GM23338 (cell line): Measurements from ENCODE around the gene ZNRF2. TPM values are rescaled to one million over a fixed set of nuclear protein-coding genes. Genes with fewer than 3 reads are reported as not detected.

Experiments used
- ATAC-seq: fragments of 200-7000 bp; cut with Tn5 transposase; 3 replicates; pipeline ENCODE4 v1.9.1; 2020
- DNase-seq: peaks from one replicate; pipeline ENCODE4 v3.0.0-alpha.2; 2015; ENCODE audit warnings: low spot score
- H2AFZ ChIP-seq: fragments of 200-600 bp; sonication (generic); 2 replicates; pipeline ENCODE4 v1.8.0; 2016; ENCODE audit warnings: antibody characterized with exemption, mild to moderate bottlenecking, moderate library complexity
- H3F3A ChIP-seq: fragments of 200-600 bp; sonication (generic); replicated peaks from 2 replicates; pipeline ENCODE4 v1.8.0; 2017; ENCODE audit warnings: antibody characterized with exemption, mixed run types, low read depth
- H3K27ac ChIP-seq: fragments of 200-600 bp; sonication (generic); 2 replicates; pipeline ENCODE4 v1.6.1; 2016; ENCODE audit warnings: low read depth
- H3K27me3 ChIP-seq: fragments of 200-600 bp; sonication (generic); 2 replicates; pipeline ENCODE4 v1.8.0; 2016; ENCODE audit warnings: mild to moderate bottlenecking, mixed run types, moderate library complexity; ENCODE audit not compliant: insufficient read depth
- H3K36me3 ChIP-seq: fragments of 200-600 bp; sonication (generic); 2 replicates; pipeline ENCODE4 v1.8.0; 2016; ENCODE audit warnings: mild to moderate bottlenecking; ENCODE audit not compliant: insufficient read depth
- H3K4me1 ChIP-seq: fragments of 200-600 bp; sonication (generic); 2 replicates; pipeline ENCODE4 v1.8.0; 2016; ENCODE audit warnings: mild to moderate bottlenecking, moderate library complexity; ENCODE audit not compliant: insufficient read depth
- H3K4me2 ChIP-seq: fragments of 200-600 bp; sonication (generic); 2 replicates; pipeline ENCODE4 v1.7.1; 2017; ENCODE audit warnings: mixed run types
- H3K4me3 ChIP-seq: fragments of 200-600 bp; sonication (generic); 2 replicates; pipeline ENCODE4 v1.6.1; 2016; ENCODE audit warnings: mixed run types
- H3K79me2 ChIP-seq: fragments of 200-600 bp; sonication (generic); replicated peaks from 2 replicates; pipeline ENCODE4 v1.8.0; 2017; ENCODE audit warnings: mild to moderate bottlenecking; ENCODE audit not compliant: insufficient read depth
- H3K9me2 ChIP-seq: fragments of 200-600 bp; sonication (generic); 2 replicates; pipeline ENCODE4 v1.8.0; 2017; ENCODE audit not compliant: insufficient read depth
- H4K20me1 ChIP-seq: fragments of 200-600 bp; sonication (generic); replicated peaks from 2 replicates; pipeline ENCODE4 v1.8.0; 2017; ENCODE audit warnings: mild to moderate bottlenecking; ENCODE audit not compliant: insufficient read depth
- H3K27ac Mint-ChIP-seq: 2 replicates; pipeline ENCODE4 v1.8.0; 2020; ENCODE audit warnings: inconsistent platforms, mild to moderate bottlenecking, moderate library complexity, mixed read lengths
- H3K27me3 Mint-ChIP-seq: 3 replicates; pipeline ENCODE4 v1.8.0; 2022; ENCODE audit warnings: low read depth, mild to moderate bottlenecking, moderate library complexity, mixed read lengths, inconsistent platforms; ENCODE audit not compliant: insufficient read depth, poor library complexity
- H3K36me3 Mint-ChIP-seq: 3 replicates; pipeline ENCODE4 v1.8.0; 2021; ENCODE audit warnings: low read depth, mild to moderate bottlenecking, inconsistent platforms, moderate library complexity, mixed read lengths
- H3K4me1 Mint-ChIP-seq: 3 replicates; pipeline ENCODE4 v1.8.0; 2020; ENCODE audit warnings: mild to moderate bottlenecking, inconsistent platforms, mixed read lengths
- H3K4me3 Mint-ChIP-seq: 3 replicates; pipeline ENCODE4 v1.8.0; 2021; ENCODE audit warnings: moderate library complexity, mild to moderate bottlenecking, inconsistent platforms, mixed read lengths
- H3K9me3 Mint-ChIP-seq: 3 replicates; pipeline ENCODE4 v1.8.0; 2020; ENCODE audit warnings: moderate library complexity, mild to moderate bottlenecking, inconsistent platforms, mixed read lengths
- JUNB ChIP-seq: IDR thresholded peaks from one replicate; pipeline ENCODE4 v1.6.1; 2016; ENCODE audit warnings: antibody characterized with exemption; ENCODE audit not compliant: unreplicated experiment
- polyA plus RNA-seq: library from polyadenylated mRNA; unstranded; fragments of >200 nt; fragmentation: Nextera tagmentation; extraction: Ambion mirVana; gene quantifications from 2 replicates; pipeline ENCODE4 v1.2.1, GENCODE V29; 2016
- total RNA-seq: library from RNA; depleted of rRNA; stranded (reverse); fragments of >200 nt; shearing (Covaris generic); gene quantifications from 2 replicates; pipeline ENCODE4 v1.2.3, GENCODE V29; 2014
- TF ChIP-seq, protein P1 (sequence below): fragments of 250-450 bp; sonication (Bioruptor Pico); IDR thresholded peaks from 2 replicates; pipeline ENCODE4 v1.5.0; 2020; ENCODE audit warnings: mild to moderate bottlenecking, moderate library complexity
- TF ChIP-seq, protein P2 (sequence below): IDR thresholded peaks from one replicate; pipeline ENCODE4 v1.6.1; 2018; ENCODE audit warnings: antibody characterized with exemption; ENCODE audit not compliant: unreplicated experiment

ZNRF2 gene
- total and polyA plus RNA-seq, 2 experiments from 2014 or later: 6.0 to 34.7 TPM

- TF ChIP-seq, protein P1, sequence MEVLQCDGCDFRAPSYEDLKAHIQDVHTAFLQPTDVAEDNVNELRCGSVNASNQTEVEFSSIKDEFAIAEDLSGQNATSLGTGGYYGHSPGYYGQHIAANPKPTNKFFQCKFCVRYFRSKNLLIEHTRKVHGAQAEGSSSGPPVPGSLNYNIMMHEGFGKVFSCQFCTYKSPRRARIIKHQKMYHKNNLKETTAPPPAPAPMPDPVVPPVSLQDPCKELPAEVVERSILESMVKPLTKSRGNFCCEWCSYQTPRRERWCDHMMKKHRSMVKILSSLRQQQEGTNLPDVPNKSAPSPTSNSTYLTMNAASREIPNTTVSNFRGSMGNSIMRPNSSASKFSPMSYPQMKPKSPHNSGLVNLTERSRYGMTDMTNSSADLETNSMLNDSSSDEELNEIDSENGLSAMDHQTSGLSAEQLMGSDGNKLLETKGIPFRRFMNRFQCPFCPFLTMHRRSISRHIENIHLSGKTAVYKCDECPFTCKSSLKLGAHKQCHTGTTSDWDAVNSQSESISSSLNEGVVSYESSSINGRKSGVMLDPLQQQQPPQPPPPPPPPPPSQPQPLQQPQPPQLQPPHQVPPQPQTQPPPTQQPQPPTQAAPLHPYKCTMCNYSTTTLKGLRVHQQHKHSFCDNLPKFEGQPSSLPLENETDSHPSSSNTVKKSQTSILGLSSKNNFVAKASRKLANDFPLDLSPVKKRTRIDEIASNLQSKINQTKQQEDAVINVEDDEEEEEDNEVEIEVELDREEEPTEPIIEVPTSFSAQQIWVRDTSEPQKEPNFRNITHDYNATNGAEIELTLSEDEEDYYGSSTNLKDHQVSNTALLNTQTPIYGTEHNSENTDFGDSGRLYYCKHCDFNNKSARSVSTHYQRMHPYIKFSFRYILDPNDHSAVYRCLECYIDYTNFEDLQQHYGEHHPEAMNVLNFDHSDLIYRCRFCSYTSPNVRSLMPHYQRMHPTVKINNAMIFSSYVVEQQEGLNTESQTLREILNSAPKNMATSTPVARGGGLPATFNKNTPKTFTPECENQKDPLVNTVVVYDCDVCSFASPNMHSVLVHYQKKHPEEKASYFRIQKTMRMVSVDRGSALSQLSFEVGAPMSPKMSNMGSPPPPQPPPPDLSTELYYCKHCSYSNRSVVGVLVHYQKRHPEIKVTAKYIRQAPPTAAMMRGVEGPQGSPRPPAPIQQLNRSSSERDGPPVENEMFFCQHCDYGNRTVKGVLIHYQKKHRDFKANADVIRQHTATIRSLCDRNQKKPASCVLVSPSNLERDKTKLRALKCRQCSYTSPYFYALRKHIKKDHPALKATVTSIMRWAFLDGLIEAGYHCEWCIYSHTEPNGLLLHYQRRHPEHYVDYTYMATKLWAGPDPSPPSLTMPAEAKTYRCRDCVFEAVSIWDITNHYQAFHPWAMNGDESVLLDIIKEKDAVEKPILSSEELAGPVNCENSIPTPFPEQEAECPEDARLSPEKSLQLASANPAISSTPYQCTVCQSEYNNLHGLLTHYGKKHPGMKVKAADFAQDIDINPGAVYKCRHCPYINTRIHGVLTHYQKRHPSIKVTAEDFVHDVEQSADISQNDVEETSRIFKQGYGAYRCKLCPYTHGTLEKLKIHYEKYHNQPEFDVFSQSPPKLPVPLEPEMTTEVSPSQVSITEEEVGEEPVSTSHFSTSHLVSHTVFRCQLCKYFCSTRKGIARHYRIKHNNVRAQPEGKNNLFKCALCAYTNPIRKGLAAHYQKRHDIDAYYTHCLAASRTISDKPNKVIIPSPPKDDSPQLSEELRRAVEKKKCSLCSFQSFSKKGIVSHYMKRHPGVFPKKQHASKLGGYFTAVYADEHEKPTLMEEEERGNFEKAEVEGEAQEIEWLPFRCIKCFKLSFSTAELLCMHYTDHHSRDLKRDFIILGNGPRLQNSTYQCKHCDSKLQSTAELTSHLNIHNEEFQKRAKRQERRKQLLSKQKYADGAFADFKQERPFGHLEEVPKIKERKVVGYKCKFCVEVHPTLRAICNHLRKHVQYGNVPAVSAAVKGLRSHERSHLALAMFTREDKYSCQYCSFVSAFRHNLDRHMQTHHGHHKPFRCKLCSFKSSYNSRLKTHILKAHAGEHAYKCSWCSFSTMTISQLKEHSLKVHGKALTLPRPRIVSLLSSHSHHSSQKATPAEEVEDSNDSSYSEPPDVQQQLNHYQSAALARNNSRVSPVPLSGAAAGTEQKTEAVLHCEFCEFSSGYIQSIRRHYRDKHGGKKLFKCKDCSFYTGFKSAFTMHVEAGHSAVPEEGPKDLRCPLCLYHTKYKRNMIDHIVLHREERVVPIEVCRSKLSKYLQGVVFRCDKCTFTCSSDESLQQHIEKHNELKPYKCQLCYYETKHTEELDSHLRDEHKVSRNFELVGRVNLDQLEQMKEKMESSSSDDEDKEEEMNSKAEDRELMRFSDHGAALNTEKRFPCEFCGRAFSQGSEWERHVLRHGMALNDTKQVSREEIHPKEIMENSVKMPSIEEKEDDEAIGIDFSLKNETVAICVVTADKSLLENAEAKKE (CRISPR knock-in tag): no peak
- no peak for TF ChIP-seq JUNB
- TF ChIP-seq, protein P2, sequence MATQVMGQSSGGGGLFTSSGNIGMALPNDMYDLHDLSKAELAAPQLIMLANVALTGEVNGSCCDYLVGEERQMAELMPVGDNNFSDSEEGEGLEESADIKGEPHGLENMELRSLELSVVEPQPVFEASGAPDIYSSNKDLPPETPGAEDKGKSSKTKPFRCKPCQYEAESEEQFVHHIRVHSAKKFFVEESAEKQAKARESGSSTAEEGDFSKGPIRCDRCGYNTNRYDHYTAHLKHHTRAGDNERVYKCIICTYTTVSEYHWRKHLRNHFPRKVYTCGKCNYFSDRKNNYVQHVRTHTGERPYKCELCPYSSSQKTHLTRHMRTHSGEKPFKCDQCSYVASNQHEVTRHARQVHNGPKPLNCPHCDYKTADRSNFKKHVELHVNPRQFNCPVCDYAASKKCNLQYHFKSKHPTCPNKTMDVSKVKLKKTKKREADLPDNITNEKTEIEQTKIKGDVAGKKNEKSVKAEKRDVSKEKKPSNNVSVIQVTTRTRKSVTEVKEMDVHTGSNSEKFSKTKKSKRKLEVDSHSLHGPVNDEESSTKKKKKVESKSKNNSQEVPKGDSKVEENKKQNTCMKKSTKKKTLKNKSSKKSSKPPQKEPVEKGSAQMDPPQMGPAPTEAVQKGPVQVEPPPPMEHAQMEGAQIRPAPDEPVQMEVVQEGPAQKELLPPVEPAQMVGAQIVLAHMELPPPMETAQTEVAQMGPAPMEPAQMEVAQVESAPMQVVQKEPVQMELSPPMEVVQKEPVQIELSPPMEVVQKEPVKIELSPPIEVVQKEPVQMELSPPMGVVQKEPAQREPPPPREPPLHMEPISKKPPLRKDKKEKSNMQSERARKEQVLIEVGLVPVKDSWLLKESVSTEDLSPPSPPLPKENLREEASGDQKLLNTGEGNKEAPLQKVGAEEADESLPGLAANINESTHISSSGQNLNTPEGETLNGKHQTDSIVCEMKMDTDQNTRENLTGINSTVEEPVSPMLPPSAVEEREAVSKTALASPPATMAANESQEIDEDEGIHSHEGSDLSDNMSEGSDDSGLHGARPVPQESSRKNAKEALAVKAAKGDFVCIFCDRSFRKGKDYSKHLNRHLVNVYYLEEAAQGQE: no peak
Observed at GRCh38 chr7:30331338-30331737, 46.9 kb downstream of the ZNRF2 start (continued).

GRCh38 chr7:30332549-30332948, 48.2 kb downstream of the ZNRF2 start:
- Histone ChIP-seq H3K27ac (no peak overlapping the region), H3K4me3 (no peak overlapping the region), H3K4me2 (no peak overlapping the region), H2AFZ (no peak overlapping the region), H3K79me2 (peaks cover 90% of the 10 kb centered on the region), H3K27me3 (no peaks in the 10 kb centered on the region), H4K20me1 (no peaks in the 10 kb centered on the region), H3K36me3 (no peaks in the 10 kb centered on the region), H3K9me2 (no peaks in the 10 kb centered on the region), H3K4me1 (peaks cover 12% of the 10 kb centered on the region), H3F3A (no peaks in the 10 kb centered on the region)
- ATAC-seq: no peak
- no peaks in the 10 kb centered on the region for H3K27me3 Mint-ChIP-seq
- H3K9me3 Mint-ChIP-seq: peaks cover 6% of the 10 kb centered on the region; the same call in 2 of the 3 replicates
- no peak overlapping the region for H3K27ac Mint-ChIP-seq
- no peak for DNase-seq
- no peak overlapping the region for H3K4me3 Mint-ChIP-seq
- H3K4me1 Mint-ChIP-seq: peaks cover 13% of the 10 kb centered on the region
- 0 out of 3 replicates have a peak, but pooled peaks cover 3% of the 10 kb centered on the region for H3K36me3 Mint-ChIP-seq
- TF ChIP-seq, protein P2: no peak
